Keratinocyte (primary cell): Measurements from ENCODE around the gene PFDN5. TPM values are rescaled to one million over a fixed set of nuclear protein-coding genes. Genes with fewer than 3 reads are reported as not detected.
A peak's percentile ranks its signal among the peaks of the same experiment; 100 is the strongest.

ENCODE experiments used
- DNase-seq: peaks from one replicate; pipeline ENCODE4 v3.0.0-alpha.2; 2011; ENCODE audit warnings: low read depth, missing footprints, low spot score
- FAIRE-seq: peaks from 2 replicates; lab custom pipeline; 2011; peaks lifted over from hg19 to GRCh38; lab: Jason Lieb, UNC
- H2AFZ ChIP-seq: 2 replicates; pipeline ENCODE4 v1.6.0; 2012; ENCODE audit warnings: low read length, control low read depth, inconsistent platforms; ENCODE audit not compliant: control insufficient read depth
- H3K27ac ChIP-seq: 2 replicates; pipeline ENCODE4 v1.5.1; 2011; ENCODE audit warnings: low read length; ENCODE audit not compliant: control insufficient read depth, insufficient read depth
- H3K27me3 ChIP-seq: 3 replicates; pipeline ENCODE4 v1.6.0; 2011; ENCODE audit warnings: low read length; ENCODE audit not compliant: control insufficient read depth, insufficient read depth; ENCODE audit errors: extremely low read depth
- H3K36me3 ChIP-seq, 2 experiments: 2 replicates in 1 of 2; 3 replicates in 1 of 2; pipeline ENCODE4 v1.5.1; 2011; ENCODE audit warnings: low read length in 2 of 2, mild to moderate bottlenecking in 1 of 2; ENCODE audit not compliant: control insufficient read depth in 2 of 2, insufficient read depth in 2 of 2; ENCODE audit errors: extremely low read depth in 1 of 2
- H3K4me1 ChIP-seq: 3 replicates; pipeline ENCODE4 v1.5.1; 2011; ENCODE audit warnings: low read length; ENCODE audit not compliant: control insufficient read depth, insufficient read depth; ENCODE audit errors: extremely low read depth
- H3K4me2 ChIP-seq: 3 replicates; pipeline ENCODE4 v1.6.0; 2011; ENCODE audit warnings: low read depth, low read length; ENCODE audit not compliant: control insufficient read depth, insufficient read depth; ENCODE audit errors: extremely low read depth
- H3K4me3 ChIP-seq, 3 experiments: fragments of 200-600 bp in 1 of 3; sonication (generic) in 1 of 3; 2 replicates in 2 of 3; 3 replicates in 1 of 3; pipeline ENCODE4 v1.5.1; 2011 to 2016; ENCODE audit warnings: low read length in 3 of 3, mild to moderate bottlenecking in 3 of 3, control low read depth in 2 of 3, inconsistent platforms in 1 of 3, low read depth in 1 of 3, mixed read lengths in 1 of 3, mixed run types in 1 of 3, moderate library complexity in 1 of 3; ENCODE audit not compliant: control insufficient read depth in 2 of 3, insufficient read depth in 2 of 3; ENCODE audit errors: extremely low read depth in 1 of 3
- H3K79me2 ChIP-seq: 2 replicates; pipeline ENCODE4 v1.6.0; 2012; ENCODE audit warnings: low read length; ENCODE audit not compliant: control insufficient read depth, insufficient read depth
- H3K9ac ChIP-seq: 3 replicates; pipeline ENCODE4 v1.6.0; 2011; ENCODE audit warnings: low read length; ENCODE audit not compliant: control insufficient read depth, insufficient read depth; ENCODE audit errors: extremely low read depth
- H3K9me1 ChIP-seq: 3 replicates; pipeline ENCODE4 v1.6.0; 2011; ENCODE audit warnings: low read length; ENCODE audit not compliant: control insufficient read depth, insufficient read depth; ENCODE audit errors: extremely low read depth
- H3K9me3 ChIP-seq: 2 replicates; pipeline ENCODE4 v1.5.1; 2012; ENCODE audit warnings: low read depth, low read length; ENCODE audit not compliant: control insufficient read depth
- H4K20me1 ChIP-seq: 3 replicates; pipeline ENCODE4 v1.6.0; 2011; ENCODE audit warnings: low read length; ENCODE audit not compliant: control insufficient read depth, insufficient read depth; ENCODE audit errors: extremely low read depth
- EZH2 ChIP-seq: IDR thresholded peaks from one replicate; pipeline ENCODE4 v1.6.1; 2012; ENCODE audit warnings: inconsistent platforms, mild to moderate bottlenecking, low read length, moderate library complexity
- dilution Hi-C: fragments of 300-500 bp; cut with MboI; formaldehyde crosslinking; loops from one replicate; pipeline ENCODE4 v1.7.0; 2020; ENCODE audit warnings: low sequenced_read_pairs; ENCODE audit not compliant: extremely low pct_ligation_motif_present
- polyA plus RNA-seq, 5 experiments: library from polyadenylated mRNA; depleted of rRNA in 3 of 5; stranded (reverse) in 3 of 5; stranded (forward) in 1 of 5; unstranded in 1 of 5; fragments of >200 nt; gene quantifications; 1 replicate in 1 of 5; 2 replicates in 3 of 5; 3 replicates in 1 of 5; pipeline versions ENCODE4 v1.2.1 to v1.2.3, GENCODE V29; 2011 to 2012; ENCODE audit warnings: missing spikeins in 2 of 5, low read depth in 1 of 5, low replicate concordance in 1 of 5
- TF ChIP-seq, protein P1 (sequence below), 3 experiments: IDR thresholded peaks in 1 of 3; conservative IDR thresholded peaks in 1 of 3; optimal IDR thresholded peaks in 1 of 3; 2 replicates in 2 of 3; 3 replicates in 1 of 3; pipeline versions ENCODE3 to v1.5.1; 2011; ENCODE audit warnings: low read length in 3 of 3, mild to moderate bottlenecking in 3 of 3, moderate library complexity in 2 of 3, control low read depth in 1 of 3, inconsistent platforms in 1 of 3; ENCODE audit not compliant: insufficient read depth in 2 of 3; ENCODE audit errors: extremely low read depth in 1 of 3

PFDN5 gene
- polyA plus RNA-seq, 1 donor (not counting 4 experiments of a cell fraction or from before 2014, with no cell fraction given): 659 TPM

DNA sequence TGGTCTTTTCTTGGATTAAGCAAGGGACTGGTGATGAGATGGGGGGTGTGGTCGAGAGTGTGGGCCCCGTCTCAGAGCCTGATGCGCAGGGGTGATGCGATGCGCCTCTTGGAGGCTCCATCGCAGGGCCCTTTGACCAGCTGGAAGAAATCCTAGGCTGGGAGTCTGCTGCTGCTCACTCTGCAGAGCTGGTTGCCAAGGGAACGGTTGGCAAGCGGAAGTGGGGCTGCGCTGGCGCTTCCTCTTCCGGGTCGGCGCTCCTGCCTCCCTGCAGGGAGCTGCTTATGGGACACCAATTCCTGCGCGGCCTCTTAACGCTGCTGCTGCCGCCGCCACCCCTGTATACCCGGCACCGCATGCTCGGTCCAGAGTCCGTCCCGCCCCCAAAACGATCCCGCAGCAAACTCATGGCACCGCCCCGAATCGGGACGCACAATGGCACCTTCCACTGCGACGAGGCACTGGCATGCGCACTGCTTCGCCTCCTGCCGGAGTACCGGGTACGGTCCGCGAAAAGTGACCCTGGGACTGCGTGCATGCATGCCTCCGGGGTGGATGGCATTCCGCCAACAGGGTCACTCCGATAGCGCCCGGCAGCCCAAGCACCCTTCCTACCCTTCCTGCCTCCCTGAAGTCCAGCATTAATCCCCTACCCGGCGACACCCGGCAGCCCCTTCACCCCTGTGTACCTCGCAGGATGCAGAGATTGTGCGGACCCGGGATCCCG, 4.3 kb downstream of the PFDN5 start, which contains the start of gene MYG1:
MYG1 (plus strand) TSS at position 242 of the 727 bp plus-strand sequence; CDS start at position 285, 43 bp downstream.
- no peaks in the 10 kb centered on the region for H3K27me3 ChIP-seq
- peaks cover 2% of the 10 kb centered on the region for H3K9me1 ChIP-seq
- H3K4me2 ChIP-seq: peak within 1 kb of the TSS; percentile 97
- peaks cover 45% of the 10 kb centered on the region for H3K79me2 ChIP-seq
- DNase-seq: peak; percentile 54
- FAIRE-seq: no peak
- peaks cover 26% of the 10 kb centered on the region for H3K4me1 ChIP-seq
- peak within 1 kb of the TSS; percentile 91 for H2AFZ ChIP-seq
- peak within 1 kb of the TSS; percentile 85 for H3K27ac ChIP-seq
- TF ChIP-seq, protein P1, sequence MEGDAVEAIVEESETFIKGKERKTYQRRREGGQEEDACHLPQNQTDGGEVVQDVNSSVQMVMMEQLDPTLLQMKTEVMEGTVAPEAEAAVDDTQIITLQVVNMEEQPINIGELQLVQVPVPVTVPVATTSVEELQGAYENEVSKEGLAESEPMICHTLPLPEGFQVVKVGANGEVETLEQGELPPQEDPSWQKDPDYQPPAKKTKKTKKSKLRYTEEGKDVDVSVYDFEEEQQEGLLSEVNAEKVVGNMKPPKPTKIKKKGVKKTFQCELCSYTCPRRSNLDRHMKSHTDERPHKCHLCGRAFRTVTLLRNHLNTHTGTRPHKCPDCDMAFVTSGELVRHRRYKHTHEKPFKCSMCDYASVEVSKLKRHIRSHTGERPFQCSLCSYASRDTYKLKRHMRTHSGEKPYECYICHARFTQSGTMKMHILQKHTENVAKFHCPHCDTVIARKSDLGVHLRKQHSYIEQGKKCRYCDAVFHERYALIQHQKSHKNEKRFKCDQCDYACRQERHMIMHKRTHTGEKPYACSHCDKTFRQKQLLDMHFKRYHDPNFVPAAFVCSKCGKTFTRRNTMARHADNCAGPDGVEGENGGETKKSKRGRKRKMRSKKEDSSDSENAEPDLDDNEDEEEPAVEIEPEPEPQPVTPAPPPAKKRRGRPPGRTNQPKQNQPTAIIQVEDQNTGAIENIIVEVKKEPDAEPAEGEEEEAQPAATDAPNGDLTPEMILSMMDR (optimal IDR thresholded peaks at IDR 0.05 in 1 of 3, IDR thresholded peaks at IDR 0.05 in 1 of 3, conservative IDR thresholded peaks at IDR 0.05 in 1 of 3; ENCODE audit: extremely low read depth in 1 of 3, insufficient read depth in 2 of 3, low read length in 3 of 3): peak in 2 of 3 experiments; percentile 9 to 23
- no peak for TF ChIP-seq EZH2
- peak within 1 kb of the TSS; percentile 70 to 97 (median 91) for H3K4me3 ChIP-seq
- peaks cover 15 to 28% of the 10 kb centered on the region in 2 experiments for H3K36me3 ChIP-seq
- no peaks in the 10 kb centered on the region for H4K20me1 ChIP-seq
- dilution Hi-C loops: no loop called here
- no peaks in the 10 kb centered on the region for H3K9me3 ChIP-seq
- peak within 1 kb of the TSS; percentile 88 for H3K9ac ChIP-seq

DNA sequence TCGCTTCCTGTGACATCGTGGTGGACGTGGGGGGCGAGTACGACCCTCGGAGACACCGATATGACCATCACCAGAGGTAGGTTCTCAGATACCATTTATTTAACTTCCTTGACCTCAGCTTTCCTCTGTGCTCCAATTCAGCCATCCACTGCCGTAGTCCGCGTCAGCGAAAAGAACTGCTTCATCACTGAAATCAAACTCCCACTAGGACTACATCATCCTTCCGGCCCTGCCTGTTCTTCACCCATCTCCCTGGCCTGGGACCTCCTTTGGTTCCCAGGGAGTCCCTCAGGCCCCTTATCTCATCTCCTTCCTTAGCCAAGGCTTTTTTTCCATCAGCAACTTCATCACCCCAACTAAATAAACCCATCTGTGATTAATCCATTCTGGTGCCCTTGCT, 4.8 kb downstream of the PFDN5 start:
- H3K36me3 ChIP-seq: peaks cover 16 to 30% of the 10 kb centered on the region in 2 experiments
- TF ChIP-seq EZH2: no peak
- TF ChIP-seq, protein P1 (optimal IDR thresholded peaks at IDR 0.05 in 1 of 3, IDR thresholded peaks at IDR 0.05 in 1 of 3, conservative IDR thresholded peaks at IDR 0.05 in 1 of 3; ENCODE audit: extremely low read depth in 1 of 3, insufficient read depth in 2 of 3, low read length in 3 of 3): no peak
- H3K27ac ChIP-seq: peak overlapping the region; percentile 85
- peak overlapping the region; percentile 97 for H3K4me2 ChIP-seq
- H3K4me1 ChIP-seq: peaks cover 22% of the 10 kb centered on the region
- no peaks in the 10 kb centered on the region for H3K9me3 ChIP-seq
- peak overlapping the region; percentile 70 to 97 (median 91) for H3K4me3 ChIP-seq
- H4K20me1 ChIP-seq: no peaks in the 10 kb centered on the region
- H2AFZ ChIP-seq: peak overlapping the region; percentile 91
- H3K27me3 ChIP-seq: no peaks in the 10 kb centered on the region
- H3K9ac ChIP-seq: peak overlapping the region; percentile 88
- H3K79me2 ChIP-seq: peaks cover 45% of the 10 kb centered on the region
- peaks cover 2% of the 10 kb centered on the region for H3K9me1 ChIP-seq
- DNase-seq (no peak), FAIRE-seq (no peak)
- dilution Hi-C loops: no loop called here
